Brain pericyte (primary cell): Measurements from ENCODE around the gene IPP.
"Not testable (repeated sequence)": the region's sequence is repeated elsewhere in the genome, so short reads cannot be mapped to it uniquely, and the experiment has no call there.

Experiments used
- DNase-seq: peaks from one replicate; pipeline ENCODE4 v3.0.0-alpha.2; 2012; ENCODE audit warnings: low read depth, low spot score

IPP gene

GRCh38 chr1:45684402-45684801, 66.1 kb downstream of the IPP start:
- DNase-seq = no peak

- no peak for DNase-seq
Measured at GRCh38 chr1:45682942-45683341, 67.5 kb downstream of the IPP start.

- no peak for DNase-seq
Measured at GRCh38 chr1:45679123-45679522, 71.3 kb downstream of the IPP start.

- DNase-seq = no peak
Measured at GRCh38 chr1:45678489-45678888, 72.0 kb downstream of the IPP start.

GRCh38 chr1:45677751-45678245, 72.7 kb downstream of the IPP start:
- DNase-seq = no peak

GRCh38 chr1:45676553-45676952, 73.9 kb downstream of the IPP start:
- DNase-seq = not testable (repeated sequence)

GRCh38 chr1:45674478-45674877, 76.0 kb downstream of the IPP start:
- no peak for DNase-seq

- DNase-seq = no peak
Measured at GRCh38 chr1:45673956-45674355, 76.5 kb downstream of the IPP start.

- DNase-seq = no peak
Measured at GRCh38 chr1:45669859-45670655, 80.4 kb downstream of the IPP start.

GRCh38 chr1:45669379-45669778, 81.1 kb downstream of the IPP start:
- no peak for DNase-seq

- DNase-seq = no peak
Measured at GRCh38 chr1:45668526-45668925, 81.9 kb downstream of the IPP start.

GRCh38 chr1:45667321-45668111, 82.9 kb downstream of the IPP start:
- no peak for DNase-seq

- no peak for DNase-seq
Measured at GRCh38 chr1:45666836-45667235, 83.6 kb downstream of the IPP start.

- no peak for DNase-seq
Measured at GRCh38 chr1:45660336-45660735, 90.1 kb downstream of the IPP start.

GRCh38 chr1:45659222-45659621, 91.2 kb downstream of the IPP start:
- no peak for DNase-seq

- DNase-seq = no peak
Measured at GRCh38 chr1:45658171-45658570, 92.3 kb downstream of the IPP start.

GRCh38 chr1:45656573-45657226, 93.8 kb downstream of the IPP start:
- no peak for DNase-seq

GRCh38 chr1:45654540-45655280, 95.7 kb downstream of the IPP start:
- no peak for DNase-seq
